Measurements from ENCODE around the gene ATP1B3.

GRCh38 chr3:141854599-141854998 is 21.8 kb upstream of the ATP1B3 start:
- TF ChIP-seq GATA2 (IDR thresholded peaks at IDR 0.05; ENCODE audit: low read depth, low read length) (no peak), GATA3 (IDR thresholded peaks at IDR 0.05; ENCODE audit: low read depth, low read length) (no peak)

Measured in SH-SY5Y (cell line).